Heart right ventricle (tissue), 16 donors: Measurements from ENCODE around the gene BTN2A1. TPM values are rescaled to one million over a fixed set of nuclear protein-coding genes. Genes with fewer than 3 reads are reported as not detected.

Source experiments
- ATAC-seq, 8 donors: fragments of 200-7000 bp; cut with Tn5 transposase; one replicate each; pipeline ENCODE4 v1.9.1; 2020; ENCODE audit warnings: mild to moderate bottlenecking in 8 of 8, moderate library complexity in 8 of 8, moderate number of reproducible peaks in 1 of 8
- DNase-seq, 2 donors: peaks; one replicate each; pipeline ENCODE4 v3.0.0-alpha.2; 2020
- H3K27ac ChIP-seq, 10 donors: fragments of 200-600 bp; sonication (generic) in 2 of 10; one replicate each; pipeline versions ENCODE4 v1.5.0 to v1.8.0; 2020 to 2022; ENCODE audit warnings: mild to moderate bottlenecking in 3 of 10
- H3K27me3 ChIP-seq, 7 donors: fragments of 200-600 bp; one replicate each; pipeline ENCODE4 v1.8.0; 2021 to 2022; ENCODE audit warnings: mild to moderate bottlenecking in 2 of 7
- H3K36me3 ChIP-seq, 9 donors: fragments of 200-600 bp; sonication (generic) in 1 of 9; one replicate each; pipeline versions ENCODE4 v1.5.0 to v1.8.0; 2020 to 2022; ENCODE audit warnings: mild to moderate bottlenecking in 2 of 9
- H3K4me1 ChIP-seq, 9 donors: fragments of 200-600 bp; sonication (generic) in 1 of 9; one replicate each; pipeline versions ENCODE4 v1.5.0 to v1.8.0; 2020 to 2022; ENCODE audit warnings: mild to moderate bottlenecking in 4 of 9
- H3K4me3 ChIP-seq, 10 donors: fragments of 200-600 bp; sonication (generic) in 2 of 10; one replicate each; pipeline versions ENCODE4 v1.5.0 to v1.8.0; 2020 to 2022; ENCODE audit warnings: mild to moderate bottlenecking in 7 of 10, moderate library complexity in 2 of 10
- H3K9me3 ChIP-seq, 11 donors: fragments of 200-600 bp in 10 of 11; sonication (generic) in 2 of 11; one replicate each; pipeline versions ENCODE4 v1.5.0 to v1.8.0; 2013 to 2022; ENCODE audit warnings: mild to moderate bottlenecking in 2 of 11, control low read depth in 1 of 11, moderate library complexity in 1 of 11
- WGBS, 2 donors: extraction: QIAGEN DNeasy Blood & Tissue Kit; methylation state at CpG; one replicate each; pipeline ENCODE4 v1.1.7; 2013; ENCODE audit warnings: inconsistent platforms in 1 of 2; 5-methylcytosine and 5-hydroxymethylcytosine counted together
- intact Hi-C, 10 donors: fragments of 100-400 bp; cut with DNase I; formaldehyde crosslinking; loops; one replicate each; pipeline versions ENCODE4 v1.11.1 to v1.14.2; 2022
- polyA plus RNA-seq, 2 donors: library from polyadenylated mRNA; stranded (reverse); fragments of 200-250 nt; gene quantifications; one replicate each; pipeline ENCODE4 v1.2.3, GENCODE V29; 2013
- total RNA-seq, 10 donors: library from RNA; stranded (reverse); fragmentation: NEBNext Ultra II Directional in 3 of 10; extraction: Animal tissue kit (Norgen Biotek cat#: 25700) in 3 of 10; gene quantifications; one replicate each; pipeline versions ENCODE4 v1.2.1 to v1.2.4, GENCODE V29; 2021 to 2023
- TF ChIP-seq, protein P1 (sequence below), 9 donors: fragments of 200-600 bp; sonication (generic) in 2 of 9; IDR thresholded peaks; one replicate each; pipeline versions ENCODE4 v1.5.0 to v1.8.0; 2021 to 2022; ENCODE audit warnings: antibody characterized with exemption in 9 of 9, mild to moderate bottlenecking in 5 of 9, moderate library complexity in 1 of 9
- donor health status: Arrhythmogenic right ventricular cardiomyopathy.
- donor health status: ischemic (EF 13 %, LVEDD 7.1; RV severe dilation, severe dysfunction).
- donor health status: healthy with polysubstance abuse.
- donor health status: DM: no; HTN: yes; CAD: no.
- donor health status: DM: no; HTN: no; CAD: no.
- donor health status: ischemic (EF 25% LVEDD 6.9; RV normal size, moderate dysfunction).
- donor health status: ischemic (EF 25% LVEDD 5.7; RV mildly dilated, moderate dysfunction).
- donor health status: healthy.
- donor health status: DM: yes; HTN: yes; CAD: no.
- donor health status: Ischemic cardiomyopathy.
- donor health status: ischemic (EF 35%, LVEDD 5.7; RV mildly dilated, moderate dysfunction).
- donor health status: nonischemic (EF 11% LVEDD 7.7; RV severe dilation, severe dysfunction).
- donor health status: DM: yes; HTN: yes; CAD: no.
- donor health status: PGD.
- donor health status: ischemic (EF 29% LVEDD 5.4; RV normal size, mild dysfunction).
- donor health status: nonischemic (EF 23%, LVEDD 6.1; RV moderate dilation, normal function).

The BTN2A1 gene
- total and polyA plus RNA-seq, 12 donors, result 9.7 to 19.9 (median 15.5) TPM

- peaks cover 0 to 5% (median 0%) of the 10 kb centered on the region in 11 donors for H3K9me3 ChIP-seq
- no peak for DNase-seq
- TF ChIP-seq, protein P1, sequence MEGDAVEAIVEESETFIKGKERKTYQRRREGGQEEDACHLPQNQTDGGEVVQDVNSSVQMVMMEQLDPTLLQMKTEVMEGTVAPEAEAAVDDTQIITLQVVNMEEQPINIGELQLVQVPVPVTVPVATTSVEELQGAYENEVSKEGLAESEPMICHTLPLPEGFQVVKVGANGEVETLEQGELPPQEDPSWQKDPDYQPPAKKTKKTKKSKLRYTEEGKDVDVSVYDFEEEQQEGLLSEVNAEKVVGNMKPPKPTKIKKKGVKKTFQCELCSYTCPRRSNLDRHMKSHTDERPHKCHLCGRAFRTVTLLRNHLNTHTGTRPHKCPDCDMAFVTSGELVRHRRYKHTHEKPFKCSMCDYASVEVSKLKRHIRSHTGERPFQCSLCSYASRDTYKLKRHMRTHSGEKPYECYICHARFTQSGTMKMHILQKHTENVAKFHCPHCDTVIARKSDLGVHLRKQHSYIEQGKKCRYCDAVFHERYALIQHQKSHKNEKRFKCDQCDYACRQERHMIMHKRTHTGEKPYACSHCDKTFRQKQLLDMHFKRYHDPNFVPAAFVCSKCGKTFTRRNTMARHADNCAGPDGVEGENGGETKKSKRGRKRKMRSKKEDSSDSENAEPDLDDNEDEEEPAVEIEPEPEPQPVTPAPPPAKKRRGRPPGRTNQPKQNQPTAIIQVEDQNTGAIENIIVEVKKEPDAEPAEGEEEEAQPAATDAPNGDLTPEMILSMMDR (IDR thresholded peaks at IDR 0.05), result no peak
- H3K36me3 ChIP-seq, result peaks cover 0 to 81% (median 28%) of the 10 kb centered on the region in 9 donors
- intact Hi-C loops, result no loop called here
- ATAC-seq, result no peak
- 70 to 71% methylated on average over 3 of the region's 3 CpGs for WGBS, 2 donors
- peaks cover 0 to 1% (median 0%) of the 10 kb centered on the region in 9 donors for H3K4me1 ChIP-seq
- H3K27me3 ChIP-seq, result no peaks in the 10 kb centered on the region
- H3K4me3 ChIP-seq, result no peak overlapping the region
- no peak overlapping the region for H3K27ac ChIP-seq
Observed at GRCh38 chr6:26412228-26412627, 45.5 kb upstream of the BTN2A1 start.

DNA sequence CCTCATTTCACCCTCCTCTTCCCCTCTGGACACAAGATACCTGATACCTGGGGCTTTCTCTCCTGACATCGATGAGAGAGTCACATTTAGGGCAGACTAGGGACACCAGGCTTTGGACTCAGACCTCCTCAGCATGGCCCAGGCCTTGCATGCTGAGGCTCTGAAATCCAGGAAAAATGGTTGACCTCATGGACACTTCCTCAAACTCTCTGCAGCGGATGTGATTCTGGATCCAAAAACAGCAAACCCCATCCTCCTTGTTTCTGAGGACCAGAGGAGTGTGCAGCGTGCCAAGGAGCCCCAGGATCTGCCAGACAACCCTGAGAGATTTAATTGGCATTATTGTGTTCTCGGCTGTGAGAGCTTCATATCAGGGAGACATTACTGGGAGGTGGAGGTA is 44.8 kb upstream of the BTN2A1 start:
- Histone ChIP-seq H3K27ac (no peak overlapping the region), H3K9me3 (peaks cover 0 to 13% (median 0%) of the 10 kb centered on the region in 11 donors), H3K4me3 (no peak overlapping the region), H3K4me1 (no peaks in the 10 kb centered on the region), H3K27me3 (no peaks in the 10 kb centered on the region), H3K36me3 (peaks cover 0 to 73% (median 21%) of the 10 kb centered on the region in 9 donors)
- 81 to 82% methylated on average over 4 of the region's 4 CpGs for WGBS, 2 donors
- intact Hi-C loops, result no loop called here
- TF ChIP-seq, protein P1 (IDR thresholded peaks at IDR 0.05), result no peak
- peak in 4 of 8 donors; percentile 48 to 63 (median 56) for ATAC-seq
- peak in 1 of 2 donors; percentile 10 for DNase-seq

DNA sequence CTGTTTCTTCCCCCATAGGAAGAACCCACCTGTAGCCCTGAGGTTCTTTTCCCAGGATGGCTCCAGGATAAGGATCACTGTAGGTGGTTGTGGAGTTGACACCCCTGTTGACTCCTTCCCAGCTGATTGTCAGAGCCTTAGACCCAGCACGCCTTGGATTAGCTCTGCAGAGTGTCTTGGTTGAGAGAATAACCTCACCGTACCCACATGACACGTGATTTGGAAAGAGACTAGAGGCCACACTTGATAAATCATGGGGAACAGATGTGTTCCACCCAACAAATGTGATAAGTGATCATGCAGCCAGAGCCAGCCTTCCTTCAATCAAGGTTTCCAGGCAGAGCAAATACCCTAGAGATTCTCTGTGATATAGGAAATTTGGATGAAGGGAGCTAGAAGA is 43.5 kb upstream of the BTN2A1 start:
- TF ChIP-seq, protein P1 (IDR thresholded peaks at IDR 0.05), result no peak
- Histone ChIP-seq H3K27me3 (no peaks in the 10 kb centered on the region), H3K4me1 (no peaks in the 10 kb centered on the region), H3K9me3 (peaks cover 0 to 21% (median 0%) of the 10 kb centered on the region in 11 donors), H3K36me3 (peaks cover 0 to 60% (median 18%) of the 10 kb centered on the region in 9 donors), H3K4me3 (no peak overlapping the region), H3K27ac (no peak overlapping the region)
- 89 to 91% methylated on average over 3 of the region's 3 CpGs for WGBS, 2 donors
- DNase-seq (no peak), ATAC-seq (no peak)
- intact Hi-C loops, result no loop called here

- Histone ChIP-seq H3K4me1 (peaks cover 0 to 2% (median 0%) of the 10 kb centered on the region in 9 donors), H3K4me3 (no peak overlapping the region), H3K9me3 (peaks cover 0 to 21% (median 0%) of the 10 kb centered on the region in 11 donors), H3K27ac (no peak overlapping the region), H3K36me3 (peaks cover 0 to 52% (median 12%) of the 10 kb centered on the region in 9 donors), H3K27me3 (no peaks in the 10 kb centered on the region)
- 86 to 94% methylated on average over 1 of the region's 1 CpG for WGBS, 2 donors
- intact Hi-C loops, result no loop called here
- TF ChIP-seq, protein P1 (IDR thresholded peaks at IDR 0.05), result no peak
- ATAC-seq (no peak), DNase-seq (no peak)
Observed at GRCh38 chr6:26415036-26415614, 42.6 kb upstream of the BTN2A1 start.
